HG03135 (cell line): ENCODE data around the gene SORBS1.

Source experiments
- ATAC-seq: cut with Tn5 transposase; IDR thresholded peaks from one replicate; pipeline ENCODE4 v1.9.1; 2021; ENCODE audit warnings: mild to moderate bottlenecking, moderate library complexity; ENCODE audit not compliant: unreplicated experiment

Gene SORBS1

DNA sequence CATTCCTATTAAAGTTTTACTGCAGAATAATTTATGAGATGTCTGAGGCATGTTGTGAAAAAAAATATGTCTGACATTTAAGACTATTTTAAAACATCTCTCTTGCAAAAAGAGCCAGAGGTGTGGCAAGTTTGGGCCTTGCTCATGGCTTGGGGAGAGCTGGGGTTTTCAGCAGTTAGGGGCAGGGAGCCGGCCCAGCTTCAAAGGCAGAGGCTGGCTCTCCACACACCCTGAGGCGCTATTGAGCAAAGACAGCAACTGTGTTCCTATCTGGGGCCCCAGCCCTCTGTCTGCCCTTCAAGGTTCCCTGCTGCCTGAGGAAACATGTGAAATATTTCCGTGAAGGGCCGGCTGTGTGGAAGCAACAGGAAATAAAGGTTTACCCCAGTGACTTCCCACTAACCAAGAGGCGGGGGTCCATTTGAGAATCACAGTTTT lies 94.0 kb downstream of the SORBS1 start:
- ATAC-seq: no peak

DNA sequence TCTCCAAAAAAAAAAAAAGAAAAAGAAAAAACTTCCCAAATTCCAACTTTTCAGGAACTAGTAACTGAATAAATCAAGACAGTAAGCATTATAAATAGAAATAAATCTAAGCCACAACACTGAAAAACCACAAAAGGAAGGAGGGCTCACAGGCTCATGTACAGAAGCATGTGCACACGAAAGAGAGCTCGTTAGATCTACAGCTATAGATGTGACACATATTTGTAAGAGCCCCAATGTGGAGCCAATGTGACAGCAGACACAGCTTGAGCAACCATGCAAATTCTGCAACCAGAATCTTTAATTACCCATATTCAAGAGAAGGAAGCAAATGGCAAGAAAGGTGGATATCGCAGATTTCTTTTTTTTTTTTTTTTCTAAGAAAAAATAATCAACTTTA lies 94.7 kb downstream of the SORBS1 start:
- no peak for ATAC-seq

DNA sequence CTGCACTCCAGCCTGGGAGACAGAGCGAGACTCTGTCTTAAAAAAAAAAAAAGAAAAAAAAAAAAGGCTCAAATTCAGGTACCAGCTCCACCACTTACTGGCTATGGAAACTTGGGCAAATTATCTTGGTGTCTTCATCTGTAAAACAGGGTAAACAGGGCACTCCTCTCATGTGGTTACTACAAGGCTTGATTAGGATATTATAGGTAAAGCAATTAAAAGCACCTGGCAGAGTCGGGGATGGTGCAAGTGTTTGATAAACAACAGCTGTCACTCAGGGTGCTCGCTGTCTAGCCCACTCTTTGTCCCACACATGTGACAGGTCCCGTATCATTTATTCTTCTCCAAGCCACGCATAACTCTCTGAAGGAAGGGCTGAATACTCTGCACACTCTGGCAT lies 96.9 kb downstream of the SORBS1 start:
- no peak for ATAC-seq

DNA sequence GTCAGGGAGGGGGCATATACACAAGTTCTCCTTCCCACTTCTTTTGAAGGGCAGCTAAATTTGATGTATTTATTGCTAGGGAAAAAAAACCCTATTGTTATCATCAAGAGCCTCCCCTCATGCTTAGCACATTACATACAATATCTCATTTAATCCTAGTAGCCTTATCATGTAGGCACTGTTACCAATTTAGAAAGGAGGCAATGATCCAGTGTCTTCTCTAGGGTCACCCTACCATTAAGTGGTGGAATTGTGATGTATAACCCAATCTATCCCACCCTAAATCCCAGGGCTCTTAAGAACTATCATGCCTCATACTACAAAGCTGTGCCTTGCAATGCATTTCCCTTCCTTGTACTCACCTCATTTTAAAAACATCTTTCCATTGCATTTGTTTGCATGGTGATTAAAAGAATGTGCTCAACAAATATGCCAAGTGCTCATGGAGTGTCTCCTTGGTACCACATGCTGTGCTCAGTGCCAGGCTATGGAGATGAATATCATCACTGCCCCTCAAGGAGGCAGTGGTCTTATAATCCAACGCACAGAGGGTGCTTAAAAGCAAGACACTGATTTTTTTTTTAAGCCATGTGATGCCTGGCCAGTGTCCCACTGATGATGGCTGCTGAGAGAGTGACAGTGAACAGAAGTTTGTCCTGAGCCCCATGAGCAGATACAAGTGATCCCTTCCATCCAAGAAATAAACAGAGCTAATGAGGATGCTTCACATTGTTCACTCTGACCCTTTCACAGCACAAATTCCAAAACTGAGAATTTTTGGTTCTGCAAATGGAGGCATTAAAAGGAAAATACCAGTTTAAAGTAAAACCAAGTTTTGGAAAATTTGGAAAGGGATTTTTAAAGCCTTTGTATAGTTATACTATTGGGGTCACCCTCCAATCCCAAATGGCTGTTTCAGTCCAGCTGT lies 98.2 kb downstream of the SORBS1 start:
- ATAC-seq: no peak

DNA sequence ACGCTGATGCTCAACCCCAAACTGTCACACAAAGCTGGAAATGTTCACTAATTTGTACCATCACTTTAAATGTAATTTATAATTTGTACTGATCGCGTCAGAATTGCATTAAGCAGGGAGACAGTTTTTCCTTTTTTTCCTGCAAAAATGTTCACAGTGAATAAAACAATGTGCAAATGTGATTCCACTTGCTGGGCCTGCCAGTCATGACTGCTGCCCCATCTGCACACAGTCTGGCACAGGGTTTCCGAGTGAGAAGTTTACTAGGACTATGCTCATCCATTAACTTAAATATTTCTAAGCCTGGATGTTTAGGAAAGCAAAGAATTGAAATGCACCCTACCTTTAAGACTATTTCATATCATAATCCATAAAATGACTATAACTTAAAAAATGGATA lies 99.6 kb downstream of the SORBS1 start:
- ATAC-seq: no peak

DNA sequence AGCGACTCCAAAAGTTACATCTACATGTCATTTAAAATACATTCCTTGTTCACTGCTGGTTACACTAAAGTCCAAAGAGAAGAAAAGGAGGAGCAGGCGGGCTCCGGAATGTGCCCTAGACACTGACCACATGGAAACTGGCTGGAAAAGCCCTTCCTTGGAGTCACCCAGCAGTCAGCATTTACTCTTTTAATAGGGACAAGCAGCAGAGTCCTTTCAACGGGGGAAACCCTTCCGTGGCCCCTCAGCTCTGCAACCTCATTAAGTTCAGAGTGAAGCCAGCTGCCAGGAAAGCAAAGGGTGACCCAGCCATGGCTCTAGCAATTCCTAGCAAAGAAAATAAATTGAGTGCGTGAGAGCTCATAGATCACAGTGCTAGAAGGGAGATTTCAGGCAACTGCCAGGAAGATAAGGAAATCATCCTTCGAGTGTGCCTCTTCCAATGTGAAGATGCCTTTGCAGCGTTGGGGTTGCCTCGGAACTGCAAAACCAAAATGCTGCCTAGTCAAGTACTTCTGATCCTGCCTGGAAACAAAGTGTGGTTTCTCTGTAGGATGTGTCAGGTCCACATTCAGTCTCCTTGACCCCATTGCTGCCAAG lies 101.6 kb downstream of the SORBS1 start:
- ATAC-seq: no peak

DNA sequence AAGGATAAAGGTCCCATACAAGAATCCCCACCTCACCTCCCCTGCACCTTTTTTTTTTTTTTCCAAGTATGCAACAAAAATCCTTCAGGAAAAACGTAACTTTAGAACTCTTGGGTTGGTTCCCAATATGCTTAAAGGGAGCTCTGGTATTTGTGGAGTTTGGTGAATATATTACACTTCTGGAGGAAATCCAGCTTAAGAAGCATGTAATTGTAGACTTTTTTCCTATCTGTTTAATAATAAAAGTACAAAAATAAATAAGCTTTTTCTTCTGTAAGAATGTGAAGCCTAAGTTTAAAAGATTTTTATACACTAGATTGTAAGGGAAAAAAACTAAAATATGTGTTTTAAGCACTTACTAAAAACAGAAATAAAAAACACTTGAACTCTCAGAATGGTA lies 102.3 kb downstream of the SORBS1 start:
- ATAC-seq: no peak

DNA sequence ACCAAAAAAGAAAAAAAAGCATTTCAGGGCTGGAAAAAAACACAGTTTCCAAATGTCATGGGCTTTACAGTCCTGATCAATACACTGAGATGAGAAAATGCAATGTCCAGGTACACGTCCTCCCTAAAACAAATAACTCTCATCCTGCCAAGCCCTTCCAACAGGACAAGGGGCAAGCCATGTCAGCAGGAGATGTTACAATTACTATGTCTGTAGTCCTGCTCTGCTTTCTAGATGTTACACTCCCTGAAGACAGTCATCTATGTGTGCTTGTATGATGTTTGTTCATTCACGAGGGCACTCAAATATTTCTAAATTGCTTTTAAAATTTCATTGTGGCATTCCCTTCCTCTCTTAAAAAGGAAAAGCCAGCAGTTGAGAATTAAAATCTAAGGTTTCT lies 103.2 kb downstream of the SORBS1 start:
- ATAC-seq: no peak

DNA sequence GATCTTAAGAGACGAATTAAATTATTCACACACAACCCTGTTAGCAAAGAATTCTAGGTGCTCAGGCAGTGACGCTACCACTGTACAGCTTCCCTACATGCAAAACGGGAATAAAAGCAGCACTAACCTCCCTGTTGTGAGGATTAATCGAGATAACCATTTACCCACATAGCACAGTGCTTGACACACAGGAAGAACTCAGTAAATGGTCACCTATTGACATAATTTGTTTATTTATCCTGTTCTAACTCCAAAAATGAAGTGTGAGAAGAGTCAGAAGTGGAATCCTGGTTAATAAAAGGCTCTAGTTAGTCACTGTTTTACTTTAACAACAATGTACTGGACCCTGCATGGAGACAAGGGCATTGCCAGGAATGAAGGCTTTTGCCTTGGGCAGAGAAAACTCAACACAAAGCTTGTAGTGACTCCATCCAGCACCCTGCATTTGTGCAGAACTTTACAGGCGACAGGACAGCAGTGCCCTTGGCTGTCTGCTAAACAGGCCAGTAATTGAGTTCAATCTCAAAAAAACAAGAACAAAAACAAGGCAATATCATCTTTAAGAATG lies 103.8 kb downstream of the SORBS1 start:
- no peak for ATAC-seq

DNA sequence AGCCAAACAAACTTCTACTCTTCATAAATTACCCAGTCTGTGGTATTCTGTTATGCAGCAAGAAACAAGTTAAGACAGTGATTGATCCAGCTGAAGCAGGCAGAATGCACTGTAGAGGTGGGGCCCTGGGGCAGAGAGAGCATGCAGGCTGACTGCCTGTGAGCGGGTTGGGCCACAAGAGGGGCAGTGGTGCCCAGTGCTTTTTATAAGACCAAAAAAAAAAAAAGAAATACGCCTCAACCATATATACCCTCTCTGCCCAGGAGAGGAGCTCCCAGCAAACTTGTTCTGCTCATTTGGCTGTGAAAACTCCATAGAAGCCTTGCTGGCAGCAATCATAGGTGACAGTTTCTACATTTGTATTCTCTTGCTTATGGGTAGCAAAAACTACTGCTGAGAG lies 104.7 kb downstream of the SORBS1 start:
- ATAC-seq: no peak

DNA sequence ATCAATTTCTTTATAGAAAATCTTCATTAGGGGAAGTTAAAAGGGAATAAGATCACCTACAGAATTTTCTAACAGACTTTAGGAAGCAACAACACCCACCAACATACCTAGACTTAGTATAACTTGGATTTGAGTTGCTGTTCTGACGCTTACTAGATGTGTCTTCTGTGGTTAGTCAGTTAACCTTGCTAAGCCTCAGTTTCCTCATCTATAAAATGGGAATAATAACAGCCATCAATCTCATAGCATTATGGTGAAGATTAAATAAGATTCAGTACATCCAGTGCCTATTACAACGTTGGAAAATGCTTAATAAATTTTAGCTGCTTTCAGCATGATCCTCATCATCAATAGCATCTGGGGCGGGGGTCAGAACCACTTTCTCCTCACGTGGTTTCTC lies 106.2 kb downstream of the SORBS1 start:
- ATAC-seq: no peak

DNA sequence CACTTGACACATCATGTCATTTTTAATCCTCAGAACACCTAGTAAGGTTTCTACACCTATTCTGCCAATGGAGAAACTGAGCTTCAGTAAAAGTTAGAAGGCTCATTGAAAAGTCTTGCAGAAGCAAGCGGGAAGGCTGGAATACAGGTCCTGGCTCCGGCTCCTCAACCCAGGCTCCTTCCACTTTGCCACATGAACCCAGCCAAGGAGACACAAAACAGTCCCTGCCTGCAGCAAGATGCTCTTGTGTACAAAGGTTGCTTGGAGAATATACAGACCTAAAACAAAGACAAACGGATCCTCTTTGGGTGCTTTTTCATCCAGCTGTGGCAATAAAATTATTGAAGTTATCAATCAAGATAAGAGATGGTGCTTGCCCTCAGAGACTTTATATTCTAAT lies 106.8 kb downstream of the SORBS1 start:
- no peak for ATAC-seq

DNA sequence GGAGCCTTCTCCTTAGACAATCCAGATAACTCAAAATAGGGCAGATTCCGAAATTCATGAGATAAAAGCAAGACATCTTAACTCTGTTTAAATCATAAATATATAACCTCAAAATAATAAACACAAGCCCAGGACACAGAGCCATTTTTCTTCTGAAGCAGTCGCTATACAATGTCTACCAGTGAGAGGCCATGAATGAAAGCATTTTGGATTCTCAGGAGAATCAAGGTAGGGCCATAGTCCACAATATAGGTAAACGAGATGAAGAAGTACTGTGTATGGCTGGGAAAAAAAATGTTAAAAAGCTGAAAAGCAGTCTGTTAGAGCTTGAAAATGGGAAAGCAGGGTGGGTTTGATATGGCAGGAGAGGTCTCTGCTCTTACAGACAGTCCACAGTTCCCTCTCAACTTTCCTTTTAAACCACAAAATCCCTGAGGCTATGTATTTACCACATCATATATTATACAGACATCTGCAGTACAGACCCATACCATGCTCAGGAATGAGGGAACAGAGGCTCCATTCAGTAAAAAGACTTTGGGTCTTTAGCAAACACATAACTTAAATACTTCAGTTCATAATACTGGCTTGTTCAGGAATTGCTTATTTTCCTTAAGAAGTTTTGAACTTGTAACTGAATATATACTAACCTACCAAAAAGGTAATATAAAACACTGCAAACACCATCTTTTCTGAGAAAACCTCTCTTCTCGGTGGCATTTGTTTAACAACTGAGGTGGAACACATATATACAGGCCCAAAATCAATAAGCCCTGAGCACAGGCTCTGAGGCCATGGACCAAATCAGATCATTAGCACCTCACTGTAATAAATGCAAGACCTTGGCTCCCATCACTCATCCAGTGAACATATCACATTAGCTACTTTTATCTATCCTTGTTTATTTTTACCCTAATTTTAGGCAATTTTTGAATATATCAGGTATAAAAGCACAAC lies 109.3 kb downstream of the SORBS1 start:
- no peak for ATAC-seq

DNA sequence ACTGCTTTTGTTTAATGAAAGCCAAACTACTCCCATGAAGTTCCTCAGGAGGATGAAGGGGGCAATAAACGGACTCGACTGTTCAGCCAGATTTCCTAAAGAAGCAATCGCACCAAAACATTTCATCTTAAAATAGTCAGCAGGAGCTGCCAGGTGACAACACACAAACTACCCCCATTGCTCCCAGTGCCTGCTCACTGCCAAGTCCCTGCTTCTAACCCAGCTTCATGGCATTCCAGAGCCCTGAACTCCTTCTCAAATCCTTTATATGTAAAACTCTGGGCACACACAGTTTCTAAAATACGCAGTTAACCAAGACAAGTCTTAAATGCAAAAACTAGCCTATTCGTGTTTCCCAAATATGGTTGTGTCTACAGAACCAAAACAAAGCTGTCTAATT lies 110.0 kb downstream of the SORBS1 start:
- no peak for ATAC-seq

DNA sequence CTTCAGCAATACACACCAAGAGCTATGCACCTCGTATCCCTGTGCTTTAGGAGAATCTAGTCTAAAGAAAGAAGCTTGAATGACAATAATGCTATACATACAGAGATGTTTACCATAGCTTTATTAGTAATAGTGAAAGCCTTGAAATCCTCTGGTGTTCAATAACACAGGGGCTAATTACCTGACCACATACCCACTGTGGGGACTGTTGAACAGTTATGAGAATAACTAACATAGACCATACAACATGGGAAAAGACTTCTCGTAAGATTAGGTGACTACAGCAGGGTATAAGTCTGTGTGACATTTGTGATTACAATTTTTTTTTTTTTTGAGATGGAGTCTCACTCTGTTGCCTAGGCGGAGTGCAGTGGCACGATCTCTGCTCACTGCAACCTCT lies 111.0 kb downstream of the SORBS1 start:
- no peak for ATAC-seq

DNA sequence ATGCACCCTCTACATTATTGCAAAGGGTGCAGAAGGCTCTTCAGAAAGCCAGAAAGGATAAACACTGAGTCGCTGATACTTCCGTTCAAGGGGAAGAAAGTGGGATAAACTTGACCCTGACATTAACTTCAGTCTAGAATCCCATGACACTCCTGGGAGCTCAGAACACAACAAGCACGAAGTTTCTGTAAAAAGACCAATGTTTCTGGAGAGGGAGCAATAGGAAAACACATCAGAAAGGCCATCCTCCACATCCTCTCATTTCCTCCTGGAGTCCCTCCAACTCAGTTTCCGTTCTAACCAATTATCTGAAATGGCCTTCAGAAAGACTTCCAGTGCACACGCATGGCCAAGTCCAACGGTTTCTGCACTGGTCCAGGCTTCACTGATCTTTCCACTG lies 113.5 kb downstream of the SORBS1 start:
- no peak for ATAC-seq

DNA sequence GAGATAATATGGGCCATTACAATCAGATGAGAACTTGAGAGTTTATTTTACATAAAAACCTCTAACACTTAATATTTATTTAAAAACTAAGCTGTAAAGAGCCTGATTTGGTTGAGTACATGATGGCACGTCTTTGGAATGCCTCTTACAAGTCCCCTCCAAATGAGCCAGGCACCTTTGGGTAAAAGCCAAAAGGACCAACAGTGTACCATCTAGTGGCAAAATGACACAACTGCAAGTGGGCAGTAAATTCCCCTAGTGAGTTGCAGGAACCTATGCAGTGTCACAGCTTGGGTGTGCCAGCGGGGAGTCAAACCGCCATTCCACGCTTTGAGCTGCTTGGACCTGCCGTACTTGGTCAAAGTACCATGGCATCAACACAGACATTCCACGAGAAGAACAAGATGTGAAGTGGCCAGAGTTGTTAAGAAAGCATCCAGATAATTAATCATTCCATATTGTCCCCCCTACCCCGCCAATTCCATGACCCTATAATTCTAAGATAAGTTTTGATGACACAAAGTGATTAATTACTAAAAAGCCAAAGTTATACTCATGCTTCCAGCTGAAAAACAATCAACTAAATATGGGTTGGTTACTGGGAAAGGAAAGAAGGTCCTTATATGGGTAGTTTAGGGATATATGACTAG lies 115.2 kb downstream of the SORBS1 start:
- ATAC-seq: peak; percentile 57

DNA sequence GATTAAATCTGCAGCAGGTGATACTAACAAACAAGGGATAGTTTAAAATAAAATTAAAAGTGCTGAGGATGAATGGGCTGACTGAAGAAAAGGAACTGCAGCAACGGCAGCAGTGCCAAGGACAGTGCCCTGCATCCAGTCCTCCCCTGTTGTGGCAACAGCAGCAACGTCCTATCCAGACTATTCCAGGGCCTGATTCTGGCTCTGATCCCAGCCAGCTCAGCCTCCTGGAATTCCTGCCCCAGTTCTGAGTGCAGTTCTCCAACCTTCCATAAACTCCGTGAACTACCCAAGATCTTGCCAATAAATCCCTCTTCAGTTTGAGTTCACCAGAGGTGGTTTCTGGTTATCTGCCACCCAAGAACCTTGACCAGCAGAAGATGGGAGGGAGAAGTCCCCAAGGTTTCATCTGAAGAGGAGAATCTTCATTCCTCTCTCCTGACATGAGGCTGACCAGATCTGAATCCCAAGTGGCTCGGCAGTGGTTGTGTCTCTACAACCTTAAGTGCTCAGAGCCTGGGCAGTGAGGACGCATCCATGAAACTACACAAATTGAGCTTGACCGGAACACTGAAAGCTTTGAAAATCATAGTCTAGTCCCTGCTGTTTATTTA lies 115.8 kb downstream of the SORBS1 start:
- no peak for ATAC-seq

DNA sequence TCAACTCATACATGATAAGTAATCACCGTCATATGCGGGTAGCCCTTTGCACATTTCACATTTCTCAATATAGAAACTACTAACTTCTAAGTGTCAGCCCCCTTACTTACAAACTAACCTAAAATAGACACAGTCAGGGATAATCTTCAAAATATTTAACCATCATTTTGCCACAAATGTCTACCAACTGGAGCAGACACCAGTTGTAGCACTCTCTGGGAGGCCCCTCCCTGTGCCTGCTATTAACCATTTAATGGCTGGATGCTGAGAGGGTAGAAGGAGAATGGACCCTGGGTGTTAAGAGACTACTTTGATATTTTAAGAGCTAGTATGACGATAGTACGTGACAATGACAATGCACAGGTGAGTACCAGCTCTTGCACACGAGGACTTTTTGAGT lies 116.4 kb downstream of the SORBS1 start:
- no peak for ATAC-seq

DNA sequence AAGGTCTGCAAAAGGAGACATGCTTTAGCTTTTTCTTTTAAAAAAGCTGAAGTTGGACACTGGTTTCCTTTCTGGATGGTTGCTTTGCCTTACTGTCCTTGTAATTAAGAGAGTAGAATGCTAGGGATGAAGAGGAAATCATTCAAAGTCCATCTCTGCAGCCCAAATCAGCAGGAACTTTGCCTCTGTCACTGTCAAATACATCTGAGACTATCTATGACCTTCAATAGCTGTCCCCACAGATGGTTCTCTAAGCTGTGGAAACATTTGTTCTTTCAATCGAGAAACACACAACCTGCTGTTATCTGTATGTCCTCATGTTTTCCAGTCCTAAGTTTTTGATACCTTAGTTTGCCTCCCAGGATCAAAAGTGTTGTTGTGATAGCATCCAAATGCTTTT lies 117.5 kb downstream of the SORBS1 start:
- no peak for ATAC-seq
